GM23248 (cell line): ENCODE results near the gene NAA20.
A peak's percentile ranks its signal among the peaks of the same experiment; 100 is the strongest.

Experiments
- EZH2 ChIP-seq: fragments of 200-600 bp; sonication (generic); IDR thresholded peaks from 2 replicates; pipeline ENCODE4 v1.6.1; 2018; ENCODE audit warnings: antibody characterized with exemption, mild to moderate bottlenecking; ENCODE audit not compliant: insufficient read depth, poor library complexity, severe bottlenecking
- EZH2phosphoT487 ChIP-seq: fragments of 200-600 bp; sonication (generic); IDR thresholded peaks from 2 replicates; pipeline ENCODE4 v1.6.1; 2018; ENCODE audit warnings: antibody characterized with exemption, moderate library complexity, mild to moderate bottlenecking, low read depth; ENCODE audit not compliant: insufficient read depth

DNA sequence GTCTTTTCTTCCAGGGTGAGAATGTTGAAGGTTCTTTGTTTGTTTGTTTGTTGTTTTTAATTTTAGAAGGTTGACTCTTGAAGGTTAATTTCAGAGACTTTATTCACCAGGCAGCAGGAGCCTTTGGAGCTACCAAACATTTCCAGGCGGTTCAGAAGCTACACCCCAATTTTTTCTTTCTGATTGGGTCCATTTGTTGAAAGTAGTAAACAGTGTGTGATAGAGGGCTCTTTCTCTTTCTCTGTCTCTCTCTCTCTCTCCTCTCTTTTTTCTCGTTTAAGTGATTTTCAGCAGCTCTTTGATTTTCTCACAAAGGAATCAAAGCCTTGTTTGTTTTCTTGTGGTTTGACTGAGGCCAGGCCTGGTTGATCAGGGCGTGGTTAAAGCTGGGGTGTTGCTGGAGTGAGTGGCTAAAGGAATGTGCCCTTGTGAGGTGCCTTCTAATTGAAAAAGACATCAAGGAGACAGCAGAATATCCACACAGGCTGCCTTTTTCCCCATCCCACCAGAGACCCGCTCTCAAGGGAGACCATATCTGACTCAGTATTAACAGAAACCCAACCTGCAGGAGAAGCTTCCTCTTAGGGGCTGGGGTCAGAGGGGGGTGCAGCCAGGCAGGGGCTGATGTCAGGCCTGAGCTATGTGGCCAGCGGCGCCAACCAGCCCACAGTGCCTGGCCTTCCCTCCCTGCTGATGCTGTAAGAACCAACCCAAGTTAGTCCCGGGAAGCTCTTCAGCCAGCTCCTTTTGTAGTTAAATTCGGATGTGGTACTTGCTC, 40.4 kb upstream of the NAA20 start:
- TF ChIP-seq EZH2 = no peak
- TF ChIP-seq EZH2phosphoT487 = 0 out of 2 replicates have a peak, but pooled peaks have one; percentile 61
